Sigmoid colon (tissue), 7 donors: ENCODE data around the gene CST1. TPM values are rescaled to one million over a fixed set of nuclear protein-coding genes. Genes with fewer than 3 reads are reported as not detected.
"Not testable (repeated sequence)": the region's sequence is repeated elsewhere in the genome, so short reads cannot be mapped to it uniquely, and the experiment has no call there.

Experiments used
- DNase-seq: peaks from one replicate; pipeline ENCODE4 v3.0.0-alpha.2; 2019
- H3K27ac ChIP-seq, 4 donors: fragments of 200-600 bp; sonication (generic); one replicate each; pipeline ENCODE4 v1.5.1; 2016 to 2019; ENCODE audit warnings: mild to moderate bottlenecking in 1 of 4
- H3K27me3 ChIP-seq, 3 donors: fragments of 200-600 bp; sonication (generic); one replicate each; pipeline ENCODE4 v1.5.1; 2019; ENCODE audit warnings: mild to moderate bottlenecking in 1 of 3
- H3K36me3 ChIP-seq, 4 donors: fragments of 200-600 bp; sonication (generic); one replicate each; pipeline ENCODE4 v1.5.1; 2016 to 2019
- H3K4me1 ChIP-seq, 4 donors: fragments of 200-600 bp; sonication (generic); one replicate each; pipeline ENCODE4 v1.5.1; 2017 to 2019
- H3K4me3 ChIP-seq, 4 donors: fragments of 200-600 bp; sonication (generic); one replicate each; pipeline ENCODE4 v1.5.1; 2017 to 2019; ENCODE audit warnings: mild to moderate bottlenecking in 2 of 4, moderate library complexity in 1 of 4
- H3K9me3 ChIP-seq, 4 donors: fragments of 200-600 bp in 3 of 4; sonication (generic) in 3 of 4; one replicate each; pipeline versions ENCODE4 v1.5.1 to v1.6.1; 2013 to 2019
- CTCF ChIP-seq, 4 experiments: fragments of 450-650 bp in 3 of 4; fragments of 200-600 bp in 1 of 4; IDR thresholded peaks; one replicate each; pipeline ENCODE4 v1.5.1; 2016 to 2019; ENCODE audit warnings: antibody characterized with exemption in 4 of 4, mild to moderate bottlenecking in 3 of 4, moderate library complexity in 2 of 4
- EP300 ChIP-seq, 4 donors: sonication (generic); formaldehyde crosslinking; IDR thresholded peaks; one replicate each; pipeline ENCODE4 v1.6.1; 2017; ENCODE audit warnings: antibody characterized with exemption in 4 of 4
- POLR2A ChIP-seq, 2 donors: fragments of 450-650 bp; IDR thresholded peaks; one replicate each; pipeline ENCODE4 v1.6.1; 2016; ENCODE audit warnings: antibody characterized with exemption in 2 of 2, mild to moderate bottlenecking in 2 of 2, moderate library complexity in 2 of 2
- POLR2AphosphoS5 ChIP-seq, 4 donors: sonication (generic); formaldehyde crosslinking; IDR thresholded peaks; one replicate each; pipeline ENCODE4 v1.6.1; 2017; ENCODE audit warnings: antibody characterized with exemption in 4 of 4
- WGBS, 2 donors: extraction: QIAGEN DNeasy Blood & Tissue Kit; methylation state at CpG; one replicate each; pipeline ENCODE4 v1.1.7; 2013; 5-methylcytosine and 5-hydroxymethylcytosine counted together
- intact Hi-C: fragments of 100-400 bp; cut with DNase I; formaldehyde crosslinking; loops from one replicate; pipeline ENCODE4 v1.15.1; 2023
- polyA plus RNA-seq, 3 donors: library from polyadenylated mRNA; stranded (reverse); fragments of 200-250 nt; gene quantifications; one replicate each; pipeline ENCODE4 v1.2.3, GENCODE V29; 2013
- total RNA-seq, 4 donors: library from RNA; depleted of rRNA; stranded (reverse); fragments of >200 nt; gene quantifications; one replicate each; pipeline ENCODE4 v1.1.0, GENCODE V29; 2016
- donor health status: healthy with polysubstance abuse.
- donor health status: Bipolar disorder and iron deficiency.
- donor health status: healthy.

Gene CST1
- total and polyA plus RNA-seq, 7 donors = 0.48 TPM; not detected in 6

GRCh38 chr20:23753589-23753988 lies 2.9 kb upstream of the CST1 start:
- H3K27ac ChIP-seq = no peak overlapping the region
- DNase-seq = no peak
- no peaks in the 10 kb centered on the region for H3K36me3 ChIP-seq
- no peaks in the 10 kb centered on the region for H3K27me3 ChIP-seq
- H3K4me1 ChIP-seq = no peaks in the 10 kb centered on the region
- 89 to 93% methylated on average over 2 of the region's 2 CpGs for WGBS, 2 donors
- no peaks in the 10 kb centered on the region for H3K9me3 ChIP-seq
- TF ChIP-seq POLR2AphosphoS5 (IDR thresholded peaks at IDR 0.05) (no peak), EP300 (IDR thresholded peaks at IDR 0.05) (no peak), CTCF (IDR thresholded peaks at IDR 0.05) (no peak), POLR2A (IDR thresholded peaks at IDR 0.05) (no peak)
- H3K4me3 ChIP-seq = no peak overlapping the region
- intact Hi-C loops = no loop called here

GRCh38 chr20:23753194-23753548 lies 2.4 kb upstream of the CST1 start:
- no peaks in the 10 kb centered on the region for H3K36me3 ChIP-seq
- no peak overlapping the region for H3K4me3 ChIP-seq
- intact Hi-C loops = no loop called here
- H3K27ac ChIP-seq = no peak overlapping the region
- no peaks in the 10 kb centered on the region for H3K9me3 ChIP-seq
- no peaks in the 10 kb centered on the region for H3K27me3 ChIP-seq
- TF ChIP-seq CTCF (IDR thresholded peaks at IDR 0.05) = no peak
- TF ChIP-seq POLR2A (IDR thresholded peaks at IDR 0.05) = no peak
- TF ChIP-seq EP300 (IDR thresholded peaks at IDR 0.05) = no peak
- TF ChIP-seq POLR2AphosphoS5 (IDR thresholded peaks at IDR 0.05) = no peak
- no peak for DNase-seq
- WGBS, 2 donors = 90 to 93% methylated on average over 3 of the region's 3 CpGs
- H3K4me1 ChIP-seq = no peaks in the 10 kb centered on the region

GRCh38 chr20:23752481-23753193 lies 1.9 kb upstream of the CST1 start:
- H3K4me3 ChIP-seq = no peak overlapping the region
- H3K27ac ChIP-seq = no peak overlapping the region
- no peak for TF ChIP-seq POLR2A (IDR thresholded peaks at IDR 0.05)
- no peak for TF ChIP-seq EP300 (IDR thresholded peaks at IDR 0.05)
- TF ChIP-seq CTCF (IDR thresholded peaks at IDR 0.05) = no peak
- TF ChIP-seq POLR2AphosphoS5 (IDR thresholded peaks at IDR 0.05) = no peak
- no peaks in the 10 kb centered on the region for H3K9me3 ChIP-seq
- no peak for DNase-seq
- no peaks in the 10 kb centered on the region for H3K4me1 ChIP-seq
- WGBS, 2 donors = 82 to 84% methylated on average over 11 of the region's 11 CpGs
- H3K27me3 ChIP-seq = no peaks in the 10 kb centered on the region
- no peaks in the 10 kb centered on the region for H3K36me3 ChIP-seq
- intact Hi-C loops = no loop called here

GRCh38 chr20:23752019-23752418 lies 1.3 kb upstream of the CST1 start:
- no peak for TF ChIP-seq POLR2A (IDR thresholded peaks at IDR 0.05)
- no peak for DNase-seq
- Histone ChIP-seq H3K27me3 (no peaks in the 10 kb centered on the region), H3K27ac (no peak overlapping the region), H3K36me3 (no peaks in the 10 kb centered on the region), H3K9me3 (no peaks in the 10 kb centered on the region), H3K4me3 (no peak overlapping the region), H3K4me1 (no peaks in the 10 kb centered on the region)
- intact Hi-C loops = no loop called here
- 66 to 83% methylated on average over 4 of the region's 4 CpGs for WGBS, 2 donors

GRCh38 chr20:23749746-23750145 lies 989 bp downstream of the CST1 start:
- Histone ChIP-seq H3K4me3 (no peak overlapping the region), H3K9me3 (no peaks in the 10 kb centered on the region), H3K27ac (no peak overlapping the region), H3K27me3 (no peaks in the 10 kb centered on the region), H3K4me1 (no peaks in the 10 kb centered on the region), H3K36me3 (no peaks in the 10 kb centered on the region)
- 74 to 82% methylated on average over 5 of the region's 5 CpGs for WGBS, 2 donors
- TF ChIP-seq POLR2AphosphoS5 (IDR thresholded peaks at IDR 0.05) (no peak), EP300 (IDR thresholded peaks at IDR 0.05) (no peak), POLR2A (IDR thresholded peaks at IDR 0.05) (no peak), CTCF (IDR thresholded peaks at IDR 0.05) (no peak)
- intact Hi-C loops = no loop called here
- no peak for DNase-seq

- H3K4me1 ChIP-seq, H3K4me3 ChIP-seq, H3K27ac ChIP-seq, H3K9me3 ChIP-seq, H3K27me3 ChIP-seq, intact Hi-C loops, H3K36me3 ChIP-seq, DNase-seq: not testable (repeated sequence)
- WGBS, 2 donors = 83 to 88% methylated on average over 10 of the region's 10 CpGs
Observed at GRCh38 chr20:23748975-23749374, 1.8 kb downstream of the CST1 start.

- H3K36me3 ChIP-seq, DNase-seq, H3K27ac ChIP-seq, intact Hi-C loops, H3K4me3 ChIP-seq, H3K4me1 ChIP-seq, H3K9me3 ChIP-seq, H3K27me3 ChIP-seq: not testable (repeated sequence)
- 50 to 67% methylated on average over 7 of the region's 7 CpGs for WGBS, 2 donors
Observed at GRCh38 chr20:23747551-23747950, 3.2 kb downstream of the CST1 start.

GRCh38 chr20:23747092-23747491 lies 3.6 kb downstream of the CST1 start:
- H3K4me3 ChIP-seq, H3K4me1 ChIP-seq, H3K27me3 ChIP-seq, H3K36me3 ChIP-seq, intact Hi-C loops, H3K27ac ChIP-seq, DNase-seq, H3K9me3 ChIP-seq: not testable (repeated sequence)
- 65 to 76% methylated on average over 4 of the region's 4 CpGs for WGBS, 2 donors
